ENCODE measurements around the gene ASF1B. TPM values are rescaled to one million over a fixed set of nuclear protein-coding genes. Genes with fewer than 3 reads are reported as not detected.
A peak's percentile ranks its signal among the peaks of the same experiment; 100 is the strongest.

ASF1B gene
- total and polyA plus RNA-seq, 2 experiments from 2014 or later = 21.8 to 27.5 TPM

- Histone ChIP-seq H3K9me3 (ENCODE audit: low read depth) (no peaks in the 10 kb centered on the region), H3K4me1 (ENCODE audit: low read depth) (peaks cover 31% of the 10 kb centered on the region), H3K27me3 (no peaks in the 10 kb centered on the region), H3K4me3 (no peak overlapping the region), H3K36me3 (no peaks in the 10 kb centered on the region), H3K27ac (peak overlapping the region; percentile 95)
- DNase-seq (ENCODE audit: low read depth in 1 of 2, low spot score in 1 of 2) = no peak
- TF ChIP-seq, protein P1, sequence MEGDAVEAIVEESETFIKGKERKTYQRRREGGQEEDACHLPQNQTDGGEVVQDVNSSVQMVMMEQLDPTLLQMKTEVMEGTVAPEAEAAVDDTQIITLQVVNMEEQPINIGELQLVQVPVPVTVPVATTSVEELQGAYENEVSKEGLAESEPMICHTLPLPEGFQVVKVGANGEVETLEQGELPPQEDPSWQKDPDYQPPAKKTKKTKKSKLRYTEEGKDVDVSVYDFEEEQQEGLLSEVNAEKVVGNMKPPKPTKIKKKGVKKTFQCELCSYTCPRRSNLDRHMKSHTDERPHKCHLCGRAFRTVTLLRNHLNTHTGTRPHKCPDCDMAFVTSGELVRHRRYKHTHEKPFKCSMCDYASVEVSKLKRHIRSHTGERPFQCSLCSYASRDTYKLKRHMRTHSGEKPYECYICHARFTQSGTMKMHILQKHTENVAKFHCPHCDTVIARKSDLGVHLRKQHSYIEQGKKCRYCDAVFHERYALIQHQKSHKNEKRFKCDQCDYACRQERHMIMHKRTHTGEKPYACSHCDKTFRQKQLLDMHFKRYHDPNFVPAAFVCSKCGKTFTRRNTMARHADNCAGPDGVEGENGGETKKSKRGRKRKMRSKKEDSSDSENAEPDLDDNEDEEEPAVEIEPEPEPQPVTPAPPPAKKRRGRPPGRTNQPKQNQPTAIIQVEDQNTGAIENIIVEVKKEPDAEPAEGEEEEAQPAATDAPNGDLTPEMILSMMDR (IDR thresholded peaks at IDR 0.05; ENCODE audit: low read depth, low read length) = no peak
Measured at GRCh38 chr19:14120497-14120780, 15.9 kb downstream of the ASF1B start.

DNA sequence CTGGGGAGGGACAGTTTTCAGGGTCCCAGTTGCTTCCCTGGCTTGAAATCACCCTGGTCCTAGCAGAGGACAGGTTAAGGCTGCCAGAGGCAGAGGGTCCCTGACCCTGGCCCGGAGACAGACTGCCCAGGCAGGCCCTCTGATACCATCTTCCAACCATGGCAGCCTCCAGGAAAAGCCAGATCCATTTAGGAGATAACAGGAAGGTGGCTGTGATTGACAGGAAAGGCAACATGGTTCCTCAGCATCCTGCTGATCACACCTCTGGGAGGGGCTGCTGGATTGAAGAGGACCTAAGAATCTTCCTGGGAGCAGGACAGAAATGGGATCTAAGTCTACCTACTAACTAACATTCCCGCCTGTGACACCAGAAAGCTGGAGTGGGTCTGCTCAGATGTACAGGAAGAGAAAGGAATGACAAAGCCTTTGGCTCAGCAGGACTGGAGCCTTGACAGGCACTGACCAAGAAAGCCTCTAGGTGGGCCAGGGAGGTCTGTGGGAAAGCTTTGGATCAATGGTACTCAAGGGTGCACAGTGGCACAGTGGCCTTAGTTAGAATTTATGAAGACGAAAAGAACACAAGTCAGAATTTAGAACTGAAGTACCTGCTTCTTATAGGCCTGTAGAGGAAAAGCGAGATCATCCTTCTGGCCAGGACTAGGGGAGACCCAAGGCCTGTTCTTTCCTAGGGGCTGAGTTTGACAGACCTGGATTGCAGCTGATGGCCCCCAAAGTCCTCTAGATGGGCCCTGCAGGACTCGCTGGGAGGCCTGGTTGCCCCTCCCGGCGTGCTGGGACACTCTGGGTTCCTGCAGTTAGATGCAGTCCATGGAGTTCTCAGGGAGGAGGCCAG is 16.5 kb downstream of the ASF1B start:
- TF ChIP-seq, protein P1 (IDR thresholded peaks at IDR 0.05; ENCODE audit: low read depth, low read length) = no peak
- H3K27ac ChIP-seq = peak overlapping the region; percentile 95
- no peaks in the 10 kb centered on the region for H3K9me3 ChIP-seq (ENCODE audit: low read depth)

DNA sequence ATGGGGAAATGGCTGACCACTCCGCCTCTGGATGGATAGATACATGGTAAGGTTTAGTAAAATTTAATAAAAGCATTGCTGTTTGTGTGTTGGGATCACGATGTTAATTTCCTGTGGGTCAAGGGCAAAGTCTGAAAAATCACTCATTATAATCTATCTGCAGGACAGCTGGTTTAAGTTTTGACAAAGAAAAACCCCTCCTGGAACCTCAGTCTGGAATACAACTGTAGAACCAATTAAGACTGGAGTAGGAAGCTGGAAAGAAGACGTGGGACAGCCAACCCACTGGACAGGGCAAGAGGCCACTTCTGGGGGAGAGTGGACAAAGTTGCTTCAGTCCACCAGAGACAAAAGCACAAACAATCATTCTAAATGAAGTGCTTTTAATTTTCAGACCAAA is 17.2 kb downstream of the ASF1B start:
- no peaks in the 10 kb centered on the region for H3K27me3 ChIP-seq
- no peak overlapping the region for H3K4me3 ChIP-seq
- no peaks in the 10 kb centered on the region for H3K36me3 ChIP-seq
- peaks cover 32% of the 10 kb centered on the region for H3K4me1 ChIP-seq (ENCODE audit: low read depth)
- no peaks in the 10 kb centered on the region for H3K9me3 ChIP-seq (ENCODE audit: low read depth)
- TF ChIP-seq, protein P1 (IDR thresholded peaks at IDR 0.05; ENCODE audit: low read depth, low read length) = no peak
- DNase-seq (ENCODE audit: low read depth in 1 of 2, low spot score in 1 of 2) = no peak
- peak overlapping the region; percentile 95 for H3K27ac ChIP-seq

More for the DNA sequence above, 16.5 kb downstream of the ASF1B start:
- Histone ChIP-seq H3K4me1 (ENCODE audit: low read depth) (peaks cover 32% of the 10 kb centered on the region), H3K36me3 (no peaks in the 10 kb centered on the region), H3K4me3 (no peak overlapping the region), H3K27me3 (no peaks in the 10 kb centered on the region)
- no peak for DNase-seq (ENCODE audit: low read depth in 1 of 2, low spot score in 1 of 2)

DNA sequence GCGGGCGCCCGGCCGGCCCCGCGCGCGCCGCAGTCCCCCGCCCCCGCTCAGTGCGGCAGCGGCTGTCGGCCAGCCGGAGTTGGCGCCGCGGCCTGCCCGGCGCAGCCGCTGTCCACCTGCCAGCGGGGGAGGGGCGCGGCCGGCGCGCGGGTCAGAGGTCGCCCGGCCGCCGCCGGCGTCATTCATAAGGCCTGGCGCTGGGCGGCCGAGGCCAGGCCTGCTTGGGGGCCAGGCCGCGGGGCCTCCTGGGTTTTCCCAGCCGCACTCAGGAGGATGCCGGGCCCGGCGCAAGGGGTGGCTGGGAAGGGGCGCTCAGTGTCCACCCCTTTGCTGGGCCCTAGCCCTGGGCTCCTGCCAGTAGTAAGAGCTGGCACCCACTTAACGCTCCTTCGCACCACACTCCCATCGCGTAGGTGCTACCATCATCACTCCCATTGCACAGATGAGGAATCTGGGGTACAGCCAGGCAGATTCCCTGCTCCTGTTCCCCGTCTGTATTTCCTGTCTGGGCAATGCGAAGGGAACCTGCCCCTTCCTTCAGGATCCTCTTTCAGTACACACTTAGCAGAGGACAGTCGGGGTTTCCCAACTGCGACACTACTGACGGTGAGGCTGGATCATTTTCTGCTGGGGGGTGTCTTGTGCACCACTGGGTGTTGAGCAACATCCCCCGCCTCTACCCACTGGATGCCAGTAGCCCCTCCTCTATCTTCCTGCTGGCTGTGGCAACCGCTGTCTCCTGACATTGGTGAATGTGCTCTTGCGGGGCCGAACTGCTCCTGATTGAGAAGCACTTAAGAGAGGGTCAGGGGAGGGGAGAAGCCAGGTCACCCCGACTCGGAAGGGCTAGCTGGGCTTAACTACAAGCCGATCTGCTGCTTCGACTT is 18.0 kb downstream of the ASF1B start:
- Histone ChIP-seq H3K36me3 (no peaks in the 10 kb centered on the region), H3K9me3 (ENCODE audit: low read depth) (no peaks in the 10 kb centered on the region), H3K4me1 (ENCODE audit: low read depth) (peaks cover 35% of the 10 kb centered on the region), H3K4me3 (peak overlapping the region; percentile 24), H3K27me3 (no peaks in the 10 kb centered on the region), H3K27ac (peak overlapping the region; percentile 95)
- TF ChIP-seq, protein P1 (IDR thresholded peaks at IDR 0.05; ENCODE audit: low read depth, low read length) = no peak
- DNase-seq (ENCODE audit: low read depth in 1 of 2, low spot score in 1 of 2) = peak; percentile 32 to 84

DNA sequence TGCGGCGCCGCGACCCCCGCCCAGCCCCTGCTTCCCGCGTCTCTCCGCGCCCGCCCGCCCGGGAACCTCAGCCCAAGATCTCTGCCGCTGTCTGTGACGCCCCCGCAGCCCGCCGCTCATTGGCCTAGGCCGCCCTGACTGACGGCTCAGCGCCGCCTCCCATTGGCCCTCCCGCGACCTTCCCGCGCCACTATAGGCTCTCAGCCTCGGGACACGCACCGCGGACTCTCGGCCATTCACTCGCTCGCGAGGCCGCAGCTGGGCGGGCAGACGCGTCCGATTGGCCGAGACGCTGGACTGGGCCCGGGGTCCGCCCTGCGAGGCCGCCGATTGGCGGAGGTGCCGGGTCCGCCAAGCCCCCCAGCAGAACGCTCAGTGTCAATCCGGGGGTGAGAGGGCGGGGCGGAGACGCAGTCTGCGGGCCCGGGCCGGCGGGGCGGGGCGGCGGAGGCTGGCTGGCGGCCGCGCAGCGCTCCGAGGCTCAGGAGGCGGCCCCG is 18.7 kb downstream of the ASF1B start, which contains the start of gene PRKACA:
TSS of gene PRKACA (minus strand) at position 95 of the 497 bp plus-strand sequence. CDS start 215 bp downstream, outside the sequence.
- H3K36me3 ChIP-seq = no peaks in the 10 kb centered on the region
- peak within 1 kb of the TSS; percentile 85 for H3K4me3 ChIP-seq
- H3K27me3 ChIP-seq = no peaks in the 10 kb centered on the region
- H3K27ac ChIP-seq = peak within 1 kb of the TSS; percentile 95
- peak; percentile 99 to 100 for DNase-seq (ENCODE audit: low read depth in 1 of 2, low spot score in 1 of 2)
- TF ChIP-seq, protein P1 (IDR thresholded peaks at IDR 0.05; ENCODE audit: low read depth, low read length) = no peak
- H3K9me3 ChIP-seq (ENCODE audit: low read depth) = no peaks in the 10 kb centered on the region
- peaks cover 42% of the 10 kb centered on the region for H3K4me1 ChIP-seq (ENCODE audit: low read depth)

Data from cardiac muscle cell (in vitro differentiated cells and primary cell).